Prostate gland (tissue), 2 donors: Measurements from ENCODE around the gene ATF7IP. TPM values are rescaled to one million over a fixed set of nuclear protein-coding genes. Genes with fewer than 3 reads are reported as not detected.
"Not testable (repeated sequence)": the region's sequence is repeated elsewhere in the genome, so short reads cannot be mapped to it uniquely, and the experiment has no call there.

Experiments
- DNase-seq: peaks from one replicate; pipeline ENCODE4 v3.0.0-alpha.2; 2019; ENCODE audit warnings: low spot score
- H3K27ac ChIP-seq, 2 donors: fragments of 200-600 bp; sonication (generic); 2 replicates each; pipeline ENCODE4 v1.5.1; 2017 to 2019
- H3K27me3 ChIP-seq: fragments of 200-600 bp; sonication (generic); replicated peaks from 2 replicates; pipeline ENCODE4 v1.5.1; 2019; ENCODE audit not compliant: insufficient read depth
- H3K36me3 ChIP-seq, 2 donors: fragments of 200-600 bp; sonication (generic); 1 replicate in 1 of 2; 2 replicates in 1 of 2; pipeline versions ENCODE4 v1.5.1 to v1.8.1; 2017 to 2019
- H3K4me1 ChIP-seq: fragments of 200-600 bp; sonication (generic); replicated peaks from 2 replicates; pipeline ENCODE4 v1.5.1; 2019
- H3K4me3 ChIP-seq, 2 donors: fragments of 200-600 bp; sonication (generic); 2 replicates each; pipeline ENCODE4 v1.5.1; 2017 to 2019
- H3K9me3 ChIP-seq: fragments of 200-600 bp; sonication (generic); 2 replicates; pipeline ENCODE4 v1.5.1; 2017
- POLR2A ChIP-seq: fragments of 450-650 bp; IDR thresholded peaks from one replicate; pipeline ENCODE4 v1.6.1; 2016; ENCODE audit warnings: antibody characterized with exemption, mild to moderate bottlenecking
- POLR2AphosphoS5 ChIP-seq: sonication (generic); formaldehyde crosslinking; IDR thresholded peaks from one replicate; pipeline ENCODE4 v1.6.1; 2017; ENCODE audit warnings: antibody characterized with exemption
- WGBS: methylation state at CpG from one replicate; pipeline ENCODE4 v1.1.5; 2018; 5-methylcytosine and 5-hydroxymethylcytosine counted together
- intact Hi-C: fragments of 100-400 bp; cut with DNase I; formaldehyde crosslinking; loops from one replicate; pipeline ENCODE4 v1.14.2; 2022
- total RNA-seq, 2 donors: library from RNA; depleted of rRNA; stranded (reverse); fragments of >200 nt; gene quantifications; one replicate each; pipeline ENCODE4 v1.1.0, GENCODE V29; 2016
- TF ChIP-seq, protein P1 (sequence below), 4 experiments: fragments of 200-600 bp in 2 of 4; fragments of 450-650 bp in 2 of 4; sonication (generic) in 2 of 4; IDR thresholded peaks; 1 replicate in 3 of 4; 2 replicates in 1 of 4; pipeline ENCODE4 v1.5.1; 2016 to 2019; ENCODE audit warnings: antibody characterized with exemption in 4 of 4, mild to moderate bottlenecking in 2 of 4, moderate library complexity in 2 of 4

The ATF7IP gene
- total RNA-seq, 2 donors from 2014 or later = 47.1 to 49.9 TPM

GRCh38 chr12:14396071-14396470 is 30.6 kb downstream of the ATF7IP start:
- Histone ChIP-seq H3K27ac (no peak overlapping the region), H3K9me3 (no peaks in the 10 kb centered on the region)

DNA sequence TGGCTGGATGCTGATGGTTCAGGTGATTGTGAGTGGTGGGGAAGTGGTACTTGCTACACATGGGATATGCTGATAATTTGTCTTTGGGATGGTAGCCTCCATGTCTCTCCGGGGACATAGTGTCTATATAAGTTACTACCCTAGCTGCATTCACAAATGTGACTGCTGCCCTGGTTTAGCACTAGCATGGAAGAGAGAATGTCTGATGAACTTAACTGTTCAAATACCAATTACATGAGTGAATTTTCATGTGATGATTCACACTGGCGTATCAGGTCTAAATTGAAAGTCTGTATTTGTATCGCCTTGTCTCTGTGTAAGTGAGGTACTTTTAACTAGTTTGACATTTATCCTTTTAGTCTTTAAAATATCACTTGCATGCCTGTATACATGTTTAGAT is 34.4 kb downstream of the ATF7IP start:
- H3K9me3 ChIP-seq = no peaks in the 10 kb centered on the region
- no peaks in the 10 kb centered on the region for H3K36me3 ChIP-seq
- WGBS = 99% methylated on average over 3 of the region's 3 CpGs
- no peak overlapping the region for H3K4me3 ChIP-seq
- intact Hi-C loops = no loop called here
- no peaks in the 10 kb centered on the region for H3K4me1 ChIP-seq
- no peak for DNase-seq
- TF ChIP-seq, protein P1, sequence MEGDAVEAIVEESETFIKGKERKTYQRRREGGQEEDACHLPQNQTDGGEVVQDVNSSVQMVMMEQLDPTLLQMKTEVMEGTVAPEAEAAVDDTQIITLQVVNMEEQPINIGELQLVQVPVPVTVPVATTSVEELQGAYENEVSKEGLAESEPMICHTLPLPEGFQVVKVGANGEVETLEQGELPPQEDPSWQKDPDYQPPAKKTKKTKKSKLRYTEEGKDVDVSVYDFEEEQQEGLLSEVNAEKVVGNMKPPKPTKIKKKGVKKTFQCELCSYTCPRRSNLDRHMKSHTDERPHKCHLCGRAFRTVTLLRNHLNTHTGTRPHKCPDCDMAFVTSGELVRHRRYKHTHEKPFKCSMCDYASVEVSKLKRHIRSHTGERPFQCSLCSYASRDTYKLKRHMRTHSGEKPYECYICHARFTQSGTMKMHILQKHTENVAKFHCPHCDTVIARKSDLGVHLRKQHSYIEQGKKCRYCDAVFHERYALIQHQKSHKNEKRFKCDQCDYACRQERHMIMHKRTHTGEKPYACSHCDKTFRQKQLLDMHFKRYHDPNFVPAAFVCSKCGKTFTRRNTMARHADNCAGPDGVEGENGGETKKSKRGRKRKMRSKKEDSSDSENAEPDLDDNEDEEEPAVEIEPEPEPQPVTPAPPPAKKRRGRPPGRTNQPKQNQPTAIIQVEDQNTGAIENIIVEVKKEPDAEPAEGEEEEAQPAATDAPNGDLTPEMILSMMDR (IDR thresholded peaks at IDR 0.05) = no peak
- TF ChIP-seq POLR2AphosphoS5 (no peak), POLR2A (no peak)
- no peaks in the 10 kb centered on the region for H3K27me3 ChIP-seq
- H3K27ac ChIP-seq = no peak overlapping the region

More at GRCh38 chr12:14396071-14396470, 30.6 kb downstream of the ATF7IP start:
- Histone ChIP-seq H3K27me3 (no peaks in the 10 kb centered on the region), H3K4me3 (no peak overlapping the region), H3K36me3 (no peaks in the 10 kb centered on the region), H3K4me1 (no peaks in the 10 kb centered on the region)
- intact Hi-C loops = no loop called here
- DNase-seq = no peak
- WGBS = 66% methylated on average over 1 of the region's 1 CpG
- TF ChIP-seq POLR2AphosphoS5 = no peak

DNA sequence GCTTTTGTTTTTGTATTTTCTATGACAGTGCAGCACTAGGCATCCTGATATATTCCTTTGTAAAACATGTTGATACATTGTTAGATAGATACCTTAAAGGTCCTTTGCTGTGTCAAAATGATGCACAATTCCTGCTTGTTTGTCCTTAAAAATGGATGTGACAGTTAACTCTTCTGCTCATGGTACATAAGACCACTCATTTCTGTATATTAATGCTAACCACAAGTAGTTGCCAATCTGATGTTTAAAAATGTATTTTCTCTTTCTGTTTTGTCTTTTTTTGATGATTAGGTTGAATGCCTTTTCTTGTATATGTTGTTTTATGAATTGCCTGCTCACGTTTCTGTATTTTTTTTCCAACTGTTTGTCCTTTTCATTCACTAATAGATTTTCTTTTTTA is 35.1 kb downstream of the ATF7IP start:
- H3K27ac ChIP-seq = no peak overlapping the region
- H3K36me3 ChIP-seq = no peaks in the 10 kb centered on the region
- 97% methylated on average over 1 of the region's 1 CpG for WGBS
- no peaks in the 10 kb centered on the region for H3K27me3 ChIP-seq
- no peaks in the 10 kb centered on the region for H3K4me1 ChIP-seq
- H3K9me3 ChIP-seq = no peaks in the 10 kb centered on the region
- no peak for DNase-seq
- intact Hi-C loops = no loop called here
- TF ChIP-seq POLR2A = no peak
- no peak for TF ChIP-seq POLR2AphosphoS5
- TF ChIP-seq, protein P1 (IDR thresholded peaks at IDR 0.05) = no peak
- no peak overlapping the region for H3K4me3 ChIP-seq

DNA sequence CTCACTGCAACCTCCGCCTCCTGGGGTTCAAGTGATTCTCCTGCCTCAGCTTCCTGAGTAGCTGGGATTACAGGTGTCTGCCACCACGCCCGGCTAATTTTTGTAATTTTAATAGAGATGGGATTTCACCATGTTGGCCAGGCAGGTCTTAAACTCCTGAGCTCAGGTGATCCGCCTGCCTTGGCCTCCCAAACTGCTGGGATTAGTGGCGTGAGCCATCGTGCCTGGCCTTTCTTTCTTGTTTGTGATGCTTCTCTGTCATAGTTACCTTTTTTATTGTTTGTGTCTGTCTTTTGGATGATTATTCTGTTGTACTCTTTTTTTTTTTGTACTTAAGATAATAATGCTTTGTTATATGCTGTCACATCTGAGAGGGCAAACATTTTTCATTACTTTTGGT is 35.8 kb downstream of the ATF7IP start:
- H3K27me3 ChIP-seq, DNase-seq, H3K9me3 ChIP-seq, H3K4me1 ChIP-seq, H3K4me3 ChIP-seq, intact Hi-C loops, H3K27ac ChIP-seq, H3K36me3 ChIP-seq: not testable (repeated sequence)
- WGBS = 82% methylated on average over 6 of the region's 6 CpGs

DNA sequence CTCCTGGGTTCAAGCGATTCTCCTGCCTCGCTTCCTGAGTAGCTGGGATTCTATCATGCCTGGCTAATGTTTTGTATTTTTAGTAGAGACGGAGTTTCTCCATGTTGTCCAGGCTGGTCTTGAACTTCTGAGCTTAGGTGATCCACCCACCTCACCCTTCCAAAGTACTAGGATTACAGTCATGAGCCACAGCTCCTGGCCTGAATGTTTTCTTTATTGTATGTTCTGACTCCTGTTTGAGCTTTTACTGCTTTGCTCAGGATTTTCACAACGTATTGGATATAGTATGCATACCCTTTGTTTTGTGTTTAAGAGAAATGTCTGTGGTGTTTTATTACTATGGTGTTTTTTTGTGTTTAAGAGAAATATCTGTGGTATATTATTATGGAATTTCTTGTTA is 37.2 kb downstream of the ATF7IP start:
- TF ChIP-seq, protein P1 (IDR thresholded peaks at IDR 0.05) = no peak
- TF ChIP-seq POLR2A (no peak), POLR2AphosphoS5 (no peak)
- Histone ChIP-seq H3K4me1 (no peaks in the 10 kb centered on the region), H3K27ac (no peak overlapping the region), H3K36me3 (no peaks in the 10 kb centered on the region), H3K27me3 (no peaks in the 10 kb centered on the region), H3K9me3 (no peaks in the 10 kb centered on the region), H3K4me3 (no peak overlapping the region)
- intact Hi-C loops = no loop called here
- 91% methylated on average over 4 of the region's 4 CpGs for WGBS
- no peak for DNase-seq

DNA sequence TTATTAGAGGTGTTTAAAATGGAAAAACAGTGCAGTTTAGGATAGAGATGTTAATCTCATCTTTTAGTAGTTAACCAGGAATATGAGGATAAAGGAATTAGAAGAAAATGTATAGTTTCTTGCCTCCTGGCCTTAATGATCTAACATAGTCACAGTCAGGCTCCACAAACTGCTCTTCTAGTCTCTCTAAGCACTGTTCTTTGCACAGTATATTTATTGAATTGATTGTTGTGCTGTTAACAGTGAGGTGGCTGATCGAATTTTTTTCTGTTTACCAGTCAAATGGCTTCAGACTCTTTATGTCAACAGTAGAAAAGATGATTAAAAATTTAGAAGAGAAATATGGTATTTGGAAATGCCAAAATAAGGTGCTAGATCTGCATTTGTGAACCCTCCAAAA is 37.8 kb downstream of the ATF7IP start:
- no peaks in the 10 kb centered on the region for H3K36me3 ChIP-seq
- H3K4me1 ChIP-seq = no peaks in the 10 kb centered on the region
- no peak overlapping the region for H3K27ac ChIP-seq
- H3K27me3 ChIP-seq = no peaks in the 10 kb centered on the region
- H3K4me3 ChIP-seq = no peak overlapping the region
- 35% methylated on average over 1 of the region's 1 CpG for WGBS
- no peak for DNase-seq
- no peak for TF ChIP-seq POLR2AphosphoS5
- no peaks in the 10 kb centered on the region for H3K9me3 ChIP-seq
- intact Hi-C loops = no loop called here
